HEK293 (cell line): ENCODE results near the gene FAM131B.
A peak's percentile ranks its signal among the peaks of the same experiment; 100 is the strongest.

Source experiments
- CTCF ChIP-seq: fragments of 450-650 bp; formaldehyde crosslinking; IDR thresholded peaks from 2 replicates; pipeline ENCODE4 v1.5.1; 2016; ENCODE audit warnings: missing biosample characterization, missing genetic modification characterization
- GLI4 ChIP-seq: fragments of 450-650 bp; formaldehyde crosslinking; IDR thresholded peaks from 2 replicates; pipeline ENCODE4 v1.5.1; 2016; ENCODE audit warnings: missing biosample characterization, missing genetic modification characterization
- YY1 ChIP-seq: fragments of 450-650 bp; formaldehyde crosslinking; IDR thresholded peaks from 2 replicates; pipeline ENCODE4 v1.5.1; 2018; ENCODE audit warnings: missing biosample characterization, missing genetic modification characterization
- ZNF560 ChIP-seq: fragments of 450-650 bp; formaldehyde crosslinking; IDR thresholded peaks from 2 replicates; pipeline ENCODE4 v1.5.1; 2017; ENCODE audit warnings: missing biosample characterization, missing genetic modification characterization, borderline replicate concordance
- TF ChIP-seq, protein P1 (sequence below): fragments of 450-650 bp; formaldehyde crosslinking; IDR thresholded peaks from 2 replicates; pipeline ENCODE4 v1.5.1; 2016; ENCODE audit warnings: missing biosample characterization, missing genetic modification characterization
- TF ChIP-seq, protein P2 (sequence below): fragments of 450-650 bp; formaldehyde crosslinking; IDR thresholded peaks from 2 replicates; pipeline ENCODE4 v1.5.1; 2016; ENCODE audit warnings: missing biosample characterization, missing genetic modification characterization, low read depth

DNA sequence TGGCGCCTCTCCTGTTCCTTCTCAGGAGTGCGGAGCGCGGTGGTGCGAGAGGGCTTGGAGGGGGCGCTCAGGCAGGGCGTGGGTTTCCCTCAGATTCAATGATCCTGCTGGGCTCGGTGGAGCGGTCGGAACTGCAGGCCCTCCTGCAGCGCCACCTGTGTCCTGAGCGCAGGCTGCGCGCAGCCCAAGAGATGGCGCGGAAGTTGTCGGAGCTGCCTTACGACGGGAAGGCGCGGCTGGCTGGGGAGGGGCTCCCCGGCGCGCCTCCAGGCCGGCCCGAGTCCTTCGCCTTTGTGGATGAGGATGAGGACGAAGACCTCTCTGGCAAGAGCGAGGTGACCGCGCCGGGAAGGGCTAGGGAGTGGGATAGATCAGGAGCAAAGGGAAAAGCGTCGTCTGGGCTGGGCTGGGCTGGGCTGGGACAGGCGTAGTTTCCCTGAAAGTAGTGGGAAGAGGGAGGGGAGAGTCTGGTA is 17.0 kb downstream of the FAM131B start:
- peak; percentile 96 for TF ChIP-seq CTCF (tag by site-specific recombination)
- TF ChIP-seq YY1 = no peak
- TF ChIP-seq, protein P1, sequence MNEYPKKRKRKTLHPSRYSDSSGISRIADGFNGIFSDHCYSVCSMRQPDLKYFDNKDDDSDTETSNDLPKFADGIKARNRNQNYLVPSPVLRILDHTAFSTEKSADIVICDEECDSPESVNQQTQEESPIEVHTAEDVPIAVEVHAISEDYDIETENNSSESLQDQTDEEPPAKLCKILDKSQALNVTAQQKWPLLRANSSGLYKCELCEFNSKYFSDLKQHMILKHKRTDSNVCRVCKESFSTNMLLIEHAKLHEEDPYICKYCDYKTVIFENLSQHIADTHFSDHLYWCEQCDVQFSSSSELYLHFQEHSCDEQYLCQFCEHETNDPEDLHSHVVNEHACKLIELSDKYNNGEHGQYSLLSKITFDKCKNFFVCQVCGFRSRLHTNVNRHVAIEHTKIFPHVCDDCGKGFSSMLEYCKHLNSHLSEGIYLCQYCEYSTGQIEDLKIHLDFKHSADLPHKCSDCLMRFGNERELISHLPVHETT (tag by site-specific recombination) = no peak
- no peak for TF ChIP-seq GLI4 (tag by site-specific recombination)
- TF ChIP-seq, protein P2, sequence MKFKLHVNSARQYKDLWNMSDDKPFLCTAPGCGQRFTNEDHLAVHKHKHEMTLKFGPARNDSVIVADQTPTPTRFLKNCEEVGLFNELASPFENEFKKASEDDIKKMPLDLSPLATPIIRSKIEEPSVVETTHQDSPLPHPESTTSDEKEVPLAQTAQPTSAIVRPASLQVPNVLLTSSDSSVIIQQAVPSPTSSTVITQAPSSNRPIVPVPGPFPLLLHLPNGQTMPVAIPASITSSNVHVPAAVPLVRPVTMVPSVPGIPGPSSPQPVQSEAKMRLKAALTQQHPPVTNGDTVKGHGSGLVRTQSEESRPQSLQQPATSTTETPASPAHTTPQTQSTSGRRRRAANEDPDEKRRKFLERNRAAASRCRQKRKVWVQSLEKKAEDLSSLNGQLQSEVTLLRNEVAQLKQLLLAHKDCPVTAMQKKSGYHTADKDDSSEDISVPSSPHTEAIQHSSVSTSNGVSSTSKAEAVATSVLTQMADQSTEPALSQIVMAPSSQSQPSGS = no peak
- no peak for TF ChIP-seq ZNF560 (tag by site-specific recombination)
